T-cell (primary cell): Measurements from ENCODE around the gene RGS17. TPM values are rescaled to one million over a fixed set of nuclear protein-coding genes. Genes with fewer than 3 reads are reported as not detected.
"Not testable (repeated sequence)": the region's sequence is repeated elsewhere in the genome, so short reads cannot be mapped to it uniquely, and the experiment has no call there.

ENCODE experiments used
- ATAC-seq, 4 experiments: fragments of 200-7000 bp in 3 of 4; fragments of 150-1000 bp in 1 of 4; cut with Tn5 transposase; replicated peaks in 1 of 4; 1 replicate in 3 of 4; 2 replicates in 1 of 4; pipeline ENCODE4 v1.10.0; 2021; ENCODE audit warnings: moderate library complexity in 3 of 4, mild to moderate bottlenecking in 2 of 4, moderate number of reproducible peaks in 1 of 4
- CTCF ChIA-PET, 2 donors: fragments of 300-600 bp; sonication (Branson Sonifier 250); formaldehyde crosslinking; loops; one replicate each; lab custom pipeline; 2022; ENCODE audit warnings: antibody characterized with exemption in 2 of 2; lab: Charles Lee
- POLR2A ChIA-PET, 2 donors: fragments of 300-600 bp; sonication (Branson Sonifier 250); formaldehyde crosslinking; loops; one replicate each; lab custom pipeline; 2022; ENCODE audit warnings: antibody characterized with exemption in 2 of 2; lab: Charles Lee
- DNase-seq, 35 experiments: peaks; one replicate each; pipeline versions ENCODE4 v3.0.0 to v3.0.0-alpha.2; 2013 to 2023
- H3K27ac ChIP-seq: one replicate; pipeline ENCODE4 v1.5.1; 2013; ENCODE audit warnings: low read length
- H3K27me3 ChIP-seq, 2 experiments: replicated peaks in 1 of 2; 1 replicate in 1 of 2; 2 replicates in 1 of 2; pipeline versions ENCODE4 v1.6.1 to v1.7.0; 2013; ENCODE audit warnings: low read length in 1 of 2, mixed read lengths in 1 of 2; ENCODE audit not compliant: control insufficient read depth in 2 of 2, insufficient read depth in 2 of 2; ENCODE audit errors: extremely low read depth in 1 of 2
- H3K36me3 ChIP-seq, 2 donors: 1 replicate in 1 of 2; 2 replicates in 1 of 2; pipeline versions ENCODE4 v1.6.1 to v1.7.0; 2013; ENCODE audit warnings: low read length in 1 of 2; ENCODE audit not compliant: control insufficient read depth in 2 of 2, insufficient read depth in 1 of 2; ENCODE audit errors: extremely low read depth in 1 of 2
- H3K4me1 ChIP-seq, 2 experiments: 1 replicate in 1 of 2; 2 replicates in 1 of 2; pipeline versions ENCODE4 v1.6.1 to v1.7.0; 2013; ENCODE audit warnings: low read length in 2 of 2, mixed read lengths in 1 of 2; ENCODE audit not compliant: insufficient read depth in 2 of 2, control insufficient read depth in 1 of 2; ENCODE audit errors: extremely low read depth in 1 of 2
- H3K4me3 ChIP-seq, 2 donors: 1 replicate in 1 of 2; 2 replicates in 1 of 2; pipeline versions ENCODE4 v1.5.1 to v1.7.0; 2013; ENCODE audit warnings: mild to moderate bottlenecking in 2 of 2, low read length in 1 of 2, moderate library complexity in 1 of 2; ENCODE audit not compliant: control insufficient read depth in 1 of 2; ENCODE audit errors: extremely low read depth in 1 of 2
- H3K9me3 ChIP-seq: 2 replicates; pipeline ENCODE4 v1.7.0; 2013
- H3K27ac Mint-ChIP-seq, 2 donors: one replicate each; pipeline ENCODE4 v1.8.0; 2020 to 2021; ENCODE audit warnings: mild to moderate bottlenecking in 2 of 2, mixed read lengths in 2 of 2
- H3K27me3 Mint-ChIP-seq, 2 donors: one replicate each; pipeline ENCODE4 v1.8.0; 2021 to 2022; ENCODE audit warnings: mixed read lengths in 2 of 2
- H3K36me3 Mint-ChIP-seq: one replicate; pipeline ENCODE4 v1.8.0; 2021; ENCODE audit warnings: mixed read lengths
- H3K4me1 Mint-ChIP-seq, 3 donors: one replicate each; pipeline ENCODE4 v1.8.0; 2020 to 2022; ENCODE audit warnings: mixed read lengths in 3 of 3, mild to moderate bottlenecking in 1 of 3
- H3K4me3 Mint-ChIP-seq, 3 donors: one replicate each; pipeline ENCODE4 v1.8.0; 2020 to 2022; ENCODE audit warnings: mild to moderate bottlenecking in 3 of 3, mixed read lengths in 3 of 3, moderate library complexity in 3 of 3
- H3K9me3 Mint-ChIP-seq, 3 donors: one replicate each; pipeline ENCODE4 v1.8.0; 2020 to 2022; ENCODE audit warnings: mixed read lengths in 3 of 3
- WGBS: methylation state at CpG from one replicate; pipeline ENCODE4 v1.1.5; 2013; ENCODE audit warnings: missing lambda C conversion rate; ENCODE audit not compliant: insufficient coverage; 5-methylcytosine and 5-hydroxymethylcytosine counted together
- total RNA-seq, 35 experiments: library from RNA in 6 of 35; stranded (reverse) in 6 of 35; fragments of 120-200 nt in 1 of 35; gene quantifications; one replicate each; pipeline versions ENCODE4 v1.2.1 to v1.2.4 and lab custom pipeline; 2013 to 2026

The RGS17 gene
- total RNA-seq, 5 donors from 2014 or later (not counting 1 experiment from before 2014, with no cell fraction given) = 0.09 to 0.30 TPM; not detected in 3

DNA sequence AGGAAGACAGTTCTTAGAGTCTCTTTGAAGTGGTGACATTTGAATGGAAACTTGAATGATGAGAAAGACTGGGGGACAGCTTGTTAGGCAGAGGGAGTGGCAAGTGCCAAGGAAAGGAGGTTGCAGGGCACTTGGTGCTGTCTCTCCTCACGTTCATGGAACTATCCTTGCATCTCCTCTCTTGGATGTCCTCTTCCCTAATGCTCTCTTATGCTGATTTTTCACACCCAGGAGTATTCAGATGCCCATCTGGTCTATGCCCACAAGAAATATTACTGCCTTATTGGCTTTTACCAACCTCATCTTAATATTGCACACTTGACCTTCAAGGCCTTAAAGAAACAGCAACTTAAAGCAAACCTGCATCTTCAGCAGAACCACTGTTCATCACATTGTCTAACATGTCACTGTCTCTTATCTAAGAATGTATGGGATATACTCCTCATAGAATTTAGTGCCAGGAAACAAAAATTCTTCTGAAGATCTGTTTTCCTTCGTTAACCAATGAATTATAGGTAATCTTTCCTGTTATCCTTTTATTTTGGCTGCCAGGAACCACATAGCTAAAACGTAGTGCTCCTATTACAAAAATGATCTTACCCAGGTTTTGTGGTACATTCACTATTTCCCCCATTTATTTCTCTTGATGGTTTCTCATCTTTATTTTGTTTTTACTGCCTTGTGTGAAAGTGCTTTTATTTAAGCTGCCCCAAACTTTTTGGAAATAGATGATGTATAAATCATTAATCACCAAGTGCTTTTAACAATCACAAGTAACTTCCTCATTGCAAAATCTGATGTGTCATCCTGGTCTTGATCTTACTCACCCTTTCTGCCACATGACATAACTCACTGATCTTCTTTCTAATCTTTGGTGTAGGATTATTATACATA, 12.8 kb downstream of the RGS17 start:
- no peak overlapping the region for H3K27ac ChIP-seq
- Mint-ChIP-seq H3K4me1 (no peaks in the 10 kb centered on the region), H3K27ac (no peak overlapping the region), H3K4me3 (no peak overlapping the region), H3K9me3 (peaks cover 0 to 8% (median 6%) of the 10 kb centered on the region in 3 donors), H3K36me3 (no peaks in the 10 kb centered on the region), H3K27me3 (peaks cover 14 to 17% of the 10 kb centered on the region in 2 donors)
- no peaks in the 10 kb centered on the region for H3K9me3 ChIP-seq
- no peaks in the 10 kb centered on the region for H3K36me3 ChIP-seq
- ATAC-seq (no peak), DNase-seq (no peak)
- no peaks in the 10 kb centered on the region for H3K4me1 ChIP-seq
- POLR2A ChIA-PET = no interaction called here
- CTCF ChIA-PET = no interaction called here
- peaks cover 0 to 3% of the 10 kb centered on the region in 2 experiments for H3K27me3 ChIP-seq
- H3K4me3 ChIP-seq = no peak overlapping the region
- WGBS = 57% methylated on average over 1 of the region's 3 CpGs

DNA sequence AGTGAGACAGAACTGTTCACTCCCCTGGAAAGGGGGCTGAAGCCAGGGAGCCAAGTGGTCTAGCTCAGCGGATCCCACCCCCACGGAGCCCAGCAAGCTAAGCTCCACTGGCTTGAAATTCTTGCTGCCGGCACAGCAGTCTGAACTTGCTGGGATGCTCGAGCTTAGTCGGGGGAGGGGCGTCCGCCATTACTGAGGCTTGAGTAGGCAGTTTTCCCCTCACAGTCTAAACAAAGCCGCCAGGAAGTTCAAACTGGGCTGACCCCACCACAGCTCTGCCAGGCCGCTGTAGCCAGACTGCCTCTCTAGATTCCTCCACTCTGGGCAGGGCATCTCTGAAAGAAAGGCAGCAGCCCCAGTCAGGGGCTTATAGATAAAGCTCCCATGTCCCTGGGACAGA, 20.0 kb downstream of the RGS17 start:
- H3K4me3 Mint-ChIP-seq, H3K9me3 ChIP-seq, H3K36me3 ChIP-seq, H3K36me3 Mint-ChIP-seq, H3K27ac Mint-ChIP-seq, H3K27me3 ChIP-seq, POLR2A ChIA-PET, H3K4me3 ChIP-seq, CTCF ChIA-PET, ATAC-seq, H3K4me1 Mint-ChIP-seq, H3K27ac ChIP-seq, H3K4me1 ChIP-seq, DNase-seq: not testable (repeated sequence)
- H3K27me3 Mint-ChIP-seq = peaks cover 7 to 16% of the 10 kb centered on the region in 2 donors
- 95% methylated on average over 3 of the region's 9 CpGs for WGBS
- peaks cover 6 to 18% (median 6%) of the 10 kb centered on the region in 3 donors for H3K9me3 Mint-ChIP-seq

DNA sequence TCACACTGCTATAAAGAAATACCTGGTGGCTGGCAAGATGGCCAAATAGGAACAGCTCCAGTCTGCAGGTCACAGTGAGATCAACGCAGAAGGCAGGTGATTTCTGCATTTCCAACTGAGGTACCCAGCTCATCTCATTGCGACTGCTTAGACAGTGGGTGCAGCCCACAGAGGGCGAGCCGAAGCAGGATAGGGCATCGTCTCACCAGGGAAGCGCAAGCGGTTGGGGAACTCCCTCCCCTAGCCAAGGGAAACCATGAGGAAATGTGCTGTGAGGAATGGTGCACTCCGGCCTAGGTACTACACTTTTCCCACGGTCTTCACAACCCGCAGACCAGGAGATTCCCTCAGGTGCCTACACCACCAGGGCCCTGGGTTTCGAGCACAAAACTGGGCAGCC, 20.5 kb downstream of the RGS17 start:
- H3K36me3 Mint-ChIP-seq, POLR2A ChIA-PET, H3K27me3 ChIP-seq, H3K9me3 ChIP-seq, ATAC-seq, DNase-seq, H3K4me3 Mint-ChIP-seq, H3K4me1 ChIP-seq, H3K27ac ChIP-seq, H3K4me3 ChIP-seq, H3K4me1 Mint-ChIP-seq, CTCF ChIA-PET, H3K36me3 ChIP-seq, H3K27ac Mint-ChIP-seq: not testable (repeated sequence)
- Mint-ChIP-seq H3K27me3 (peaks cover 9 to 21% of the 10 kb centered on the region in 2 donors), H3K9me3 (peaks cover 6 to 18% (median 6%) of the 10 kb centered on the region in 3 donors)
- WGBS = 97% methylated on average over 7 of the region's 11 CpGs

DNA sequence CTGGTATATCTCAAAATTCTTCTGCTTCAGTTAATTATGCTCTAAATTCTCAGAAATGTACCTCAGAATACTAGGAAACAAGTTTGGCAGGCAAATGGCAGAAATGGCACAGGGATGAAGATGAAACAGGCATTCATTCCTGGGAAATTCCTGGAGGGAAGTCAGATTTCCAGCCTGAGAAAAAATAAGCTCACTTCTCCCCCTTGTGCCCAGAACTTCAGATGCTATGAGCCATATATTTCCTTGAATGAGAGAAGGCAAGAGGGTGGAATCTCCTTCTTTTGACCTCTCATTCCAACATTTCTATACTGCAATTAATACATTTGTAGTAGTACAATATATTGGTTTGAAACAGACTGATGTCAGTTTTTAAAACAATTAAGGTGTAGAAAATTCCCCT, 22.8 kb downstream of the RGS17 start:
- H3K4me3 Mint-ChIP-seq = no peak overlapping the region
- no peak for ATAC-seq
- CTCF ChIA-PET = no interaction called here

DNA sequence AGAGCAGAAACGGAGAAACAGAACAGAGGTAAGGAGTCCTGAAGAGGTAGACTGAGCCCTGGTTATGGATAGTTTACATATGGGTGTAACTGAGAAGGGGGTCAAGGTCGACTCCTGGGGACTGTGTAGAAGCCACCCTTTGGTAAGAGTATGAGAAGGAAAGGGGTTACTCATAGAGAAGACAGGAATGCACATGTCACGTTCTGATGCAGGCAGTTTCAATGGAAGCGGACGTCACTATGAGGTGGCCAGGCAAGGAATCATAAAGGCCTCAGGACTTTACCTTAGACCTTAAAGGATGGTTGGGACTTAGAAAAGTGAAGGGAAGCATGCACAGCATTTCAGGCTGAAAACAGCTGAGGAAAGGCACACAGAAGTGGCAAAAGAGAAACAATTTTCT, 25.1 kb downstream of the RGS17 start:
- 76% methylated on average over 5 of the region's 5 CpGs for WGBS
- POLR2A ChIA-PET = no interaction called here

More for the DNA sequence above, 22.8 kb downstream of the RGS17 start:
- Histone ChIP-seq H3K4me1 (no peaks in the 10 kb centered on the region), H3K27ac (no peak overlapping the region), H3K9me3 (no peaks in the 10 kb centered on the region), H3K4me3 (no peak overlapping the region), H3K36me3 (no peaks in the 10 kb centered on the region), H3K27me3 (peaks cover 0 to 8% of the 10 kb centered on the region in 2 experiments)
- no peaks in the 10 kb centered on the region for H3K36me3 Mint-ChIP-seq
- peaks cover 9 to 25% of the 10 kb centered on the region in 2 donors for H3K27me3 Mint-ChIP-seq
- no peak overlapping the region for H3K27ac Mint-ChIP-seq
- H3K4me1 Mint-ChIP-seq = no peaks in the 10 kb centered on the region
- H3K9me3 Mint-ChIP-seq = peaks cover 0 to 10% (median 6%) of the 10 kb centered on the region in 3 donors
- POLR2A ChIA-PET = no interaction called here
- DNase-seq = no peak

DNA sequence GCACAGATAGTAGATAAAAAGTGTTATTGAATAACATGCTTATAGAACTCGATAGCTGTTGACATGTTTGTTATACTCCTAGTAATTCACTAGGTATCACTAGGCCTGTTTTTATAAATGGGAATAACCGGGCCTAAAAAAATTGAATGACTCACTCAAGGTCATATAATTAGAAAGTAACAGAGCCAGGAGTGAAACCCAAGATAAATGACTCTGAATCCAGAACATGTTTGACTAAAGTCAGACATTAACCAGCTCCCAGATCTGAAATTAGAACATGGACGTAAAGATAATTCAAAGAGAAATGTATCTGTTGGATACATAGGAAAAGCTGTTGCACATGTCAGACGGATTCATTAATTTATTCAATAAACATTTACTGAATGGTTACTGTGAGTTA, 26.9 kb downstream of the RGS17 start:
- Mint-ChIP-seq H3K9me3 (no peaks in the 10 kb centered on the region), H3K27me3 (peaks cover 10 to 32% of the 10 kb centered on the region in 2 donors), H3K27ac (no peak overlapping the region), H3K4me3 (no peak overlapping the region), H3K4me1 (no peaks in the 10 kb centered on the region), H3K36me3 (no peaks in the 10 kb centered on the region)
- Histone ChIP-seq H3K4me1 (no peaks in the 10 kb centered on the region), H3K36me3 (no peaks in the 10 kb centered on the region), H3K9me3 (no peaks in the 10 kb centered on the region), H3K27ac (no peak overlapping the region), H3K27me3 (no peaks in the 10 kb centered on the region), H3K4me3 (no peak overlapping the region)
- CTCF ChIA-PET = no interaction called here
- DNase-seq (no peak), ATAC-seq (no peak)
- no CpG with 5 or more reads among the region's 4 CpGs for WGBS
- POLR2A ChIA-PET = no interaction called here

More for the DNA sequence above, 25.1 kb downstream of the RGS17 start:
- Mint-ChIP-seq H3K36me3 (no peaks in the 10 kb centered on the region), H3K27me3 (peaks cover 10 to 25% of the 10 kb centered on the region in 2 donors), H3K27ac (no peak overlapping the region), H3K9me3 (no peaks in the 10 kb centered on the region), H3K4me3 (no peak overlapping the region), H3K4me1 (no peaks in the 10 kb centered on the region)
- ATAC-seq (no peak), DNase-seq (no peak)
- Histone ChIP-seq H3K27ac (no peak overlapping the region), H3K36me3 (no peaks in the 10 kb centered on the region), H3K9me3 (no peaks in the 10 kb centered on the region), H3K4me3 (no peak overlapping the region), H3K4me1 (no peaks in the 10 kb centered on the region), H3K27me3 (peaks cover 0 to 3% of the 10 kb centered on the region in 2 experiments)
- CTCF ChIA-PET = no interaction called here
